ENCODE data around the gene PDXP.
"Not testable (repeated sequence)": the region's sequence is repeated elsewhere in the genome, so short reads cannot be mapped to it uniquely, and the experiment has no call there.

PDXP gene, protein sequence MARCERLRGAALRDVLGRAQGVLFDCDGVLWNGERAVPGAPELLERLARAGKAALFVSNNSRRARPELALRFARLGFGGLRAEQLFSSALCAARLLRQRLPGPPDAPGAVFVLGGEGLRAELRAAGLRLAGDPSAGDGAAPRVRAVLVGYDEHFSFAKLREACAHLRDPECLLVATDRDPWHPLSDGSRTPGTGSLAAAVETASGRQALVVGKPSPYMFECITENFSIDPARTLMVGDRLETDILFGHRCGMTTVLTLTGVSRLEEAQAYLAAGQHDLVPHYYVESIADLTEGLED

GRCh38 chr22:37658133-37659065 lies at the start of gene PDXP:
Gene PDXP, plus strand, starts transcription at chr22:37658723. Its CDS starts 60 bp downstream, at chr22:37658783.
- DNase-seq = peak; percentile 95 to 96

GRCh38 chr22:37609240-37610152 lies 49.0 kb upstream of the PDXP start:
- DNase-seq = no peak

DNA sequence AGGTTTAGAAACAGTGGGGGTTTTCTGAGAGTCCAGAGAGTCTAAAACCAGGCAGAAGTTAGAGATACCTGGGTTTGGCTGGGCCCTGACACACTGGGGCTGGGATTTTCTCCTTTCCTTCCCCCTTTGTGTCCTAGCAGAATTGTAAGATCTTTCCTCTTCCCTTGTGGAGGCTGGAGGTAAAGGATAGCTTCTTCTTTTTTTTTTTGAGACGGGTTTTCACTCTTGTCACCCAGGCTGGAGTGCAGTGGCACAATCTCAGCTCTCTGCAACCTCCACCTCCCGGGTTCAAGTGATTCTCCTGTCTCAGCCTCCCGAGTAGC lies 48.4 kb upstream of the PDXP start:
- DNase-seq = not testable (repeated sequence)

DNA sequence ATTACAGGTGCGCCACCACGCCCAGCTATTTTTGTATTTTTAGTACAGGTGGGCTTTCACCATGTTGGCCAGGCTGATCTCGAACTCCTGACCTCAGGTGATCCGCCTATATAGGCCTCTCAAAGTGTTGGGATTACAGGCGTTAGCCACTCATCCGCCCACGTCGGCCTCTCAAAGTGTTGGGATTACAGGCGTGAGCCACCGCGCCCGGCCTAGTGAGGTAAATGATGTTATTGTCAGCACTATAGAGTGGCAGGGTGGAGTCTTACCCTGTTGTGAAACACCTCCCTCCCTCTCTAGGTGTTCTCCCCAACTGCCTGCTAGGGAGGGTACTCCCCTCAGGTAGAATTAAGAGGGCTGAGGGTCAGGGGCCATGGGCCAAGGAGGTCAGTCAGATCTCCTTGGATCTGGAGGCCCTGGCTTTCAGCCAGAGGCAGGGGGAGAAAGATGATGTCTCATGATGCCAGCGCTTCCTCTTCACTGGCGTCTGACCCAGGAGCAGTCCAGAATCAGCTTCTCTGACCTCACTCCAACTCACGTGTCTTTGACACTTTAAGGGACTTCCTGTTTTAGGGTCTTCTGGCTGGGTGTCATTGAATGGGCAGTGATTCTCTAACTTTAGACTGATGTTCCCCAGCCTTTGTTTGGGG lies 47.9 kb upstream of the PDXP start:
- no peak for DNase-seq

- no peak for DNase-seq
Observed at GRCh38 chr22:37611207-37611606, 47.3 kb upstream of the PDXP start.

- DNase-seq = no peak
Observed at GRCh38 chr22:37616201-37617083, 42.1 kb upstream of the PDXP start.

GRCh38 chr22:37617431-37617830 lies 41.1 kb upstream of the PDXP start:
- no peak for DNase-seq

DNA sequence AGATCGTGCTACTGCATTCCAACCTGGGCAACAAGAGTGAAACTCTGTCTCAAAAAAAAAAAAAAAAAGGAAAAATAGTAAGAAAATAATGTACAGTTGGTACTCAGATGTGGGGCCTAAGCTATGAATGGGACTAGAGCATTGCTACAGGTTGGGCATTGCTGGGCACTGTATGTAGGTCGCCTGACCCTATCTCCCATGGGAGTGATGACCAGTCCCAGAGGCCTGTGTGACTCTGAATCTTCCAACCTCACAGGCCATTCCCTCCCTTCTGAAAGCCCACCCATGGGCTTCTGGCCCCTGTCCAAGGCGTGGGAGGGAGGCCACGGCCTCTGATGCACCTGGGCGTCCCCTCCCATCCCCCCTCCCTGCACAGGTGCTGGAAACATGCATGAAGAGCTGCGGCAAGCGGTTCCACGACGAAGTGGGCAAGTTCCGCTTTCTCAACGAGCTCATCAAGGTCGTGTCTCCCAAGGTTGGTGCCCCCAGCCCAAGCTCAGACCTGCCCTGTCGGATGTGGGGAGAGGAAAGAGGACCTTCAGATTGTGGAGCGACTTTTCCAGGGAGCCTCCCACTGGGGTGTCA lies 40.4 kb upstream of the PDXP start:
- DNase-seq = no peak

DNA sequence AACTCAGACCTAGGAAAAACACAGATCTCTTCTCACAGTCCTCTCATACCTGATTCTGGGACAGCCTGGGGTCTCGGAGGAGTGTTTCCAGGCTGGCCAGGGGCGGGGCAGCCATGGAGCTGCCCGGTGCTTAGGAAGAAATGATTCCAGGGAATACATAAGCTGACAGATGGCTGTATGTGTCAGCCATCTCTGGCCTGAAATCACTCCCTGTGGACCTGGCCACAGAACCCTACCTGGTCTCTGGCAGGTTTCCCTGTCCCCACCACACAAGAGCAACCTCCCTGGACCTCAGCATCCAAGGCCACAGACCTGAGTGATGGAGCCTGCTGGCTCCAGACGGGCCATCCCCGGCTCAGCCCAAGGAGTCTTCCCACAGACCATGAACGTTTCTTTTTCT lies 39.8 kb upstream of the PDXP start:
- DNase-seq = no peak

- DNase-seq = no peak
Observed at GRCh38 chr22:37619991-37620390, 38.5 kb upstream of the PDXP start.

- DNase-seq = no peak
Observed at GRCh38 chr22:37621352-37621860, 37.1 kb upstream of the PDXP start.

DNA sequence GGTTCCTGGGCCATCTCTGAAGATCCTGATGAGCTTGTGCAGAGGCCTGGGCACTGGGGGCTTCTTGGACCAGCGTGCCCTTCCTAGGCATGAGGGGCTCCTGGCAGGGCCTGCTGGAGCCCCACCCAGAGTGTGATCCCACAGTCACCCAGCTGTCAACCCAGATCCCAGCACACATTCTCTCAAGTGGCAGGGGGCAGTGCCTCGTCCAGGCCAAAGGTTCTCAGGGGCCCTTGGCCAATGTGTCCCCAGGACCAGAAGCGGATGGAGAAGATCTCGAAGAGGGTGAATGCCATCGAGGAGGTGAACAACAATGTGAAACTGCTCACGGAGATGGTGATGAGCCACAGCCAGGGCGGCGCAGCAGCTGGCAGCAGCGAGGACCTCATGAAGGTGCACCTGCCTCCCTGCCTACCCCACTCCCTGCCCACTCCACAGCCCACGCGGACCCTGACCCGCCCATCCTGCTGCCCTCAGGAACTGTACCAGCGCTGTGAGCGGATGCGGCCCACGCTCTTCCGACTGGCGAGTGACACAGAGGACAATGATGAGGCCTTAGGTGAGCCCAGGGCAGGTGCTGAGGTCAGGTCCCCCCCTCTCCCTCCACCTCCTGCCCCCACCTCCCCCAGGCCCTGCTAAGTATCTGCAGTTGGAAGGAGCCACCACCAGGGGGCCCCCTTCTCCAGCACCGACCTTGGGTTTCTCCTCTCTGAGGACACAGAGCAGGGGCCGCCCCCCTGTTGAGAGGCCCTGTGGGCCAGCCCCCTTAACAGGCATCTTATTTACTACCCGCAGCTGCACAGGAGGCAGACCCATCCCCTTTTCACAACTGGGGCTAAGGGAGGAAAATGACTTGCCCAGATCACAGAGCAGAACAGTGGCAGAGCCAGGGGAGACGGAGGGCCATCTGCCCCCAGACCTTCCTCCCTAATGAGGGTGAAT lies 35.2 kb upstream of the PDXP start:
- no peak for DNase-seq

DNA sequence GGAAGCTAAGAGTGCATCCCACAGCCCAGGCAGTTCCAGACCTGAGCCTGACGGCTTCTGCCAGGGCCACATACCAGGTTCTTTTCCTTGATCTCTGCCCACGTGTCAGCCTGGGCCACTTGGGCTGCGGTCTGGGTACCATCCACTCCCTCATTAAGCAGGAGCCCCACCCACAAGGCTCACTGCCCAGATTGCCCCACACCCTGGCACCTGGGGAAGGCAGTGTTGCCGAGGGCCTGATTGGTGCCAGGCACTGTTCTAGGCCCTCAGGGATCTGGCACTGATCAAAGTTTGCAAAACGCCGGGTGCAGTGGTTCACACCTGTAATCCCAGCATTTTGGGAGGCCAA lies 34.5 kb upstream of the PDXP start:
- no peak for DNase-seq

DNA sequence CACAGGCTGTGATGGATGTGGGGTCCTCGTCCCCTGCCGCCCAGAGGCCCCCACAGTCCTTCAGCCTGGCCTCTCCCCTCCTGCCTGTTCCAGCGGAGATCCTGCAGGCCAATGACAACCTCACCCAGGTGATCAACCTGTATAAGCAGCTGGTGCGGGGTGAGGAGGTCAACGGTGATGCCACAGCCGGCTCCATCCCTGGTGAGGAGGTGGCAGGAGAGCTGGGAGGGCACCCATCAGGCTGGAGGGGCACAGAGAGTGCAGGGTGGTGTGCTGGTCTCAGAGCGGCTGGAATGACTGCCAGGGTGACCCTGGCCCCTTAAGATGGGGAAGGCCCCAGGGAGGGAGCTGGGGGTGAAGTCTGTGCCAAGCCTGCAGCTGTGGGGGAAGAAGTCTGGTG lies 33.6 kb upstream of the PDXP start:
- no peak for DNase-seq

DNA sequence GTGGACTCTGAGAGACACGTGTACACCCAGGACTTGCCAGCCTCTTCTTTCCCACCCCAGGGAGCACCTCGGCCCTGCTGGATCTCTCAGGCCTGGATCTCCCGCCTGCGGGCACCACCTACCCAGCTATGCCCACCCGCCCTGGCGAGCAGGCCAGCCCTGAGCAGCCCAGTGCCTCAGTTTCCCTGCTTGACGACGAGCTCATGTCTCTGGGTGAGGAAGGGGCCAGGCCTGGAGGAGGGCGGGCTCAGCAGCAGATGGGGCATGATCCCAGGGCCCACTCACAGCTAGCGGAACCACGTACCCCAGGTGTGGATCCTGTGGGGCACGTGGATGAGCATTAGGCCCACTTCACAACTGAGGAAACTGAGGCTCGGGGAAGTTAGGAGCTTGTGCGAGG lies 32.8 kb upstream of the PDXP start:
- no peak for DNase-seq

DNA sequence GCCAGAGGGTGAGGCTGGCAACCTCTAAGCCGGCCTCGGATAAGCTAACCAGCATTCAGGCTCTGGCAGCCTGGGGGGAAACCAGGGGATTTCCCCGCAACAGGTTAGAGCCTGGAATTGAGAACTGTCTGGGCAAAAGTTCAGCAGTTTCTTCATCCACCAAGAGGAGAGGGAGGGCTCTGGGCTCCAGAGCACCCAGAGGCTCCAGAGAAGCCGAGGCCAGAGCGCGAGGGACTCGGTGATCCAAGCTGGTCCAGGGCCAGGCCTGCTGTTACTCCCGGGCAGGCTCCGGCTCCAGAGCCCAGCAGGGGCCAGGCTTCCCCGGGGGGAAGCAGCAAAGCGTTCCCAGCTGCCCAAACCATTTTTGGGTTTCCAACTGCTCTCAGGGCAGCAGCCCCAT lies 32.4 kb upstream of the PDXP start:
- no peak for DNase-seq

DNA sequence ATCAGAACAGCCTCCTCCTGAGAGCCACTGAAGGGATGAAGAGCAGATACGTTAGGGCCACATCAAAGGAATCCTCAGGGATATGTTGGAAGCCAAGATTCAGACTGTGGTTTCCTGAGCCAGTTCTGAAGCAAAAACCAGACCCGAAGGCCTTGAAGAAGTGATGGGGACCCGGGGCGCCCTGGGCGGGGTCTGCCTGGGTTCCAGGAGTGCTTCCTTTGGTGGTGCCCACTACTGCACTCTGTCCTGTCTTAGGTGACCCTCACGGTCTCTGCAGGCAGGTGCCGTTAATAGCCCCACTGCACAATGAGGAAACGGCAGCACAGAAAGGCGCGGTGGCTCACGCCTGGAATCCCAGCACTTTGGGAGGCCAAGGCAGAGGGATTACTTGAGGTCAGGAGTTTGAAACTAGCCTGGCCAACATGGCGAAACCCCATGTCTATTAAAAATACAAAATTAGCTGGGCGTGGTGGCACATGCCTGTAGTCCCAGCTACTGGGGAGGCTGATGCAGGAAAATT lies 31.9 kb upstream of the PDXP start:
- no peak for DNase-seq

- no peak for DNase-seq
Observed at GRCh38 chr22:37627121-37627520, 31.4 kb upstream of the PDXP start.

DNA sequence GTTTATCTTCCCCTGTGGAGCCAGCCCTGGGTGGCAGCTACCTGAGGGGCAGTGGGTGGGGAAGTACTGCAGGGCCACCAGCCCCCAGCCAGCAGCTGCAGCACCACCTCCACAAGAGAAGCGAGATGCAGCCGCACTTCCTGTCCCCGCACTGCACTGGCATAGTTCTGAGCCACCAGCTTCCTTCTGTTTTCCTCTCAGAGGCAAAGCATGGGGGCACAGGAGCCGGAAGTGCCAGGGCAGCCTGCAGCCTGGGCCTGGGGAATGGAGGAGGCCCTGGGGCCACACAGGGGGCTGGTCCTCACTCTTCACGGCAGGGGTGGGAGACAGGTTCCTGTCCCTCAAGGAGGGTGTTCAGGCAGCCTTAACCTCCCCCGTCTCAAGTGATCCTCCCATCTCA lies 31.0 kb upstream of the PDXP start:
- DNase-seq = no peak

- no peak for DNase-seq
Observed at GRCh38 chr22:37628830-37629229, 29.7 kb upstream of the PDXP start.
